Fibroblast of lung (primary cell): Measurements from ENCODE around the gene KCNIP1.

Experiments used
- EZH2 ChIP-seq: IDR thresholded peaks from 2 replicates; pipeline ENCODE4 v1.5.1; 2012; ENCODE audit warnings: low read length, control low read depth, mild to moderate bottlenecking; ENCODE audit errors: missing control alignments
- TF ChIP-seq, protein P1 (sequence below), 2 donors: IDR thresholded peaks in 1 of 2; conservative IDR thresholded peaks in 1 of 2; 1 replicate in 1 of 2; 2 replicates in 1 of 2; pipeline ENCODE4 v1.5.1; 2011 to 2012; ENCODE audit warnings: low read length in 2 of 2, control low read depth in 1 of 2, inconsistent platforms in 1 of 2, low read depth in 1 of 2, mild to moderate bottlenecking in 1 of 2

DNA sequence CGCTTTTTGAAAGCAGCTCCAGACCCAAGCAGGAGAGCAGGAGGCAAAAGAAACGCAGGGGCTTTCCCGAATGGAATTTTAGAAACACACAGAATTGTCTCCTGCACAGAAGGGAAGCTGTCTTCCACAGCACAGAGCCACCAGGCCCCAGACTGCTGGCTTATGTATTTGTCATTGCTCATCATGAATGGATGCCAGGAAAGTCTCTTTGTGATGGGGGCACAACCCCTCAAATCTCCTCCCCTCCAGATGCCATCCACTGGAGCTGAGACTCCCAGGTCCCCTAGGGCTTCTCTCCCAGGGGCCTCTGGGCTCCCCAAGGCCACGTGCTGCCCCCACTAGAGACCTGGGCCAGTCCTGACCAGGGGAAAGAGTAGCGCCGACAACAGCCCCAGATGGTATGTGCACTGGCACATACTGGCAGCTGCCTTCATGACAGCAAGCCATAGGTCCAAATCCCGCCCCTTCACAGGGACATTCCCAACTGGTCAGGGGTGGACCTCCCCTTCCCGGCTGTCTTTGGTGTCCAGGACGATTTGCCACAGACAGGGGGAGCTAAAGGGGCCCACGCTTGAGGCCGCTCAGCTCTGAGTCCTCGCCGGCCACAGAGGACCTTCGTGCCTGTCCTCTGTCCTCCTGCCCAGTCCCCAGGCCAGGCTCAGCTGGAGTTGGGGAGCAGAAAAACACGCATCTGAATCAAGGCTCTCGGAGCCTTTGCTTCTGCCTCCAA, 127.8 kb downstream of the KCNIP1 start:
- TF ChIP-seq, protein P1, sequence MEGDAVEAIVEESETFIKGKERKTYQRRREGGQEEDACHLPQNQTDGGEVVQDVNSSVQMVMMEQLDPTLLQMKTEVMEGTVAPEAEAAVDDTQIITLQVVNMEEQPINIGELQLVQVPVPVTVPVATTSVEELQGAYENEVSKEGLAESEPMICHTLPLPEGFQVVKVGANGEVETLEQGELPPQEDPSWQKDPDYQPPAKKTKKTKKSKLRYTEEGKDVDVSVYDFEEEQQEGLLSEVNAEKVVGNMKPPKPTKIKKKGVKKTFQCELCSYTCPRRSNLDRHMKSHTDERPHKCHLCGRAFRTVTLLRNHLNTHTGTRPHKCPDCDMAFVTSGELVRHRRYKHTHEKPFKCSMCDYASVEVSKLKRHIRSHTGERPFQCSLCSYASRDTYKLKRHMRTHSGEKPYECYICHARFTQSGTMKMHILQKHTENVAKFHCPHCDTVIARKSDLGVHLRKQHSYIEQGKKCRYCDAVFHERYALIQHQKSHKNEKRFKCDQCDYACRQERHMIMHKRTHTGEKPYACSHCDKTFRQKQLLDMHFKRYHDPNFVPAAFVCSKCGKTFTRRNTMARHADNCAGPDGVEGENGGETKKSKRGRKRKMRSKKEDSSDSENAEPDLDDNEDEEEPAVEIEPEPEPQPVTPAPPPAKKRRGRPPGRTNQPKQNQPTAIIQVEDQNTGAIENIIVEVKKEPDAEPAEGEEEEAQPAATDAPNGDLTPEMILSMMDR (conservative IDR thresholded peaks at IDR 0.05 in 1 of 2, IDR thresholded peaks at IDR 0.05 in 1 of 2; ENCODE audit: low read depth in 1 of 2, low read length in 2 of 2), result peak in 1 of 2 donors; percentile 15
- TF ChIP-seq EZH2, result no peak
